Measurements from ENCODE around the gene MYO9A. TPM values are rescaled to one million over a fixed set of nuclear protein-coding genes. Genes with fewer than 3 reads are reported as not detected.

MYO9A gene
- total and polyA plus RNA-seq, 2 donors (not counting 1 experiment from before 2014, with no cell fraction given): 6.2 to 66.1 TPM

- ChIA-PET CTCF (interaction anchor here (0.9 kb wide), 1 partner anchor 45 kb away, joined by 3 read pairs; no protein-coding TSS in a partner anchor), POLR2A (no interaction called here)
- Histone ChIP-seq H3K79me2 (ENCODE audit: control insufficient read depth, insufficient read depth, low read length) (peaks cover 11% of the 10 kb centered on the region), H4K20me1 (ENCODE audit: control insufficient read depth, insufficient read depth, low read length, poor library complexity, severe bottlenecking) (no peaks in the 10 kb centered on the region), H3K4me3 (ENCODE audit: control extremely low read depth in 1 of 5, extremely low read depth in 1 of 5, insufficient read depth in 1 of 5, low read depth in 2 of 5, low read length in 4 of 5) (no peak overlapping the region), H3K9ac (ENCODE audit: low read length) (no peak overlapping the region), H3K4me2 (replicated peaks; ENCODE audit: low read depth, low read length, poor library complexity, severe bottlenecking) (no peak overlapping the region), H3K27me3 (replicated peaks in 1 of 4; ENCODE audit: control extremely low read depth in 1 of 4, control insufficient read depth in 3 of 4, insufficient read depth in 4 of 4, low read length in 3 of 4) (no peaks in the 10 kb centered on the region), H2AFZ (ENCODE audit: insufficient read depth, low read depth, low read length, poor library complexity, severe bottlenecking) (no peak overlapping the region), H3K4me1 (ENCODE audit: control insufficient read depth in 2 of 2, insufficient read depth in 2 of 2, low read length in 2 of 2) (no peaks in the 10 kb centered on the region), H3K9me3 (ENCODE audit: control extremely low read depth in 1 of 3, control insufficient read depth in 2 of 3, insufficient read depth in 1 of 3, low read length in 2 of 3) (peaks cover 0 to 11% (median 3%) of the 10 kb centered on the region in 3 donors), H3K27ac (ENCODE audit: low read length in 2 of 2) (no peak overlapping the region), H3K36me3 (replicated peaks in 1 of 2; ENCODE audit: control extremely low read depth in 1 of 2, control insufficient read depth in 1 of 2, extremely low read depth in 1 of 2, insufficient read depth in 2 of 2, low read length in 1 of 2) (peaks cover 3 to 4% of the 10 kb centered on the region in 2 experiments)
- TF ChIP-seq CTCF (IDR thresholded peaks at IDR 0.05): no peak
- no peak for TF ChIP-seq EZH2 (IDR thresholded peaks at IDR 0.05; ENCODE audit: borderline replicate concordance, insufficient read depth, low read depth, low read length, poor library complexity, severe bottlenecking)
- Mint-ChIP-seq H3K9me3 (ENCODE audit: insufficient read depth) (no peaks in the 10 kb centered on the region), H3K27me3 (no peaks in the 10 kb centered on the region), H3K27ac (no peak overlapping the region), H3K4me3 (no peak overlapping the region), H3K4me1 (no peaks in the 10 kb centered on the region)
- intact Hi-C loops (cut with micrococcal nuclease): no loop called here
- ATAC-seq (ENCODE audit: low read depth) (no peak), DNase-seq (no peak)
- WGBS (ENCODE audit: insufficient coverage): no CpG with 5 or more reads among the region's 1 CpG
Observed at GRCh38 chr15:72034351-72034750, 83.6 kb downstream of the MYO9A start.

- Mint-ChIP-seq H3K27me3 (no peaks in the 10 kb centered on the region), H3K27ac (no peak overlapping the region), H3K9me3 (ENCODE audit: insufficient read depth) (no peaks in the 10 kb centered on the region), H3K4me1 (no peaks in the 10 kb centered on the region), H3K4me3 (no peak overlapping the region)
- ChIA-PET POLR2A (no interaction called here), CTCF (interaction anchor here (0.9 kb wide), 1 partner anchor 44 kb away, joined by 3 read pairs; no protein-coding TSS in a partner anchor)
- no peak overlapping the region for H2AFZ ChIP-seq (ENCODE audit: insufficient read depth, low read depth, low read length, poor library complexity, severe bottlenecking)
- H3K79me2 ChIP-seq (ENCODE audit: control insufficient read depth, insufficient read depth, low read length): peaks cover 11% of the 10 kb centered on the region
- H3K4me1 ChIP-seq (ENCODE audit: control insufficient read depth in 2 of 2, insufficient read depth in 2 of 2, low read length in 2 of 2): no peaks in the 10 kb centered on the region
- no peak overlapping the region for H3K27ac ChIP-seq (ENCODE audit: low read length in 2 of 2)
- DNase-seq (no peak), ATAC-seq (ENCODE audit: low read depth) (no peak)
- H3K27me3 ChIP-seq (replicated peaks in 1 of 4; ENCODE audit: control extremely low read depth in 1 of 4, control insufficient read depth in 3 of 4, insufficient read depth in 4 of 4, low read length in 3 of 4): no peaks in the 10 kb centered on the region
- H3K36me3 ChIP-seq (replicated peaks in 1 of 2; ENCODE audit: control extremely low read depth in 1 of 2, control insufficient read depth in 1 of 2, extremely low read depth in 1 of 2, insufficient read depth in 2 of 2, low read length in 1 of 2): peaks cover 4 to 5% of the 10 kb centered on the region in 2 experiments
- no peaks in the 10 kb centered on the region for H4K20me1 ChIP-seq (ENCODE audit: control insufficient read depth, insufficient read depth, low read length, poor library complexity, severe bottlenecking)
- WGBS (ENCODE audit: insufficient coverage): 97% methylated on average over 6 of the region's 7 CpGs
- H3K9ac ChIP-seq (ENCODE audit: low read length): no peak overlapping the region
- TF ChIP-seq CTCF (IDR thresholded peaks at IDR 0.05) (no peak), EZH2 (IDR thresholded peaks at IDR 0.05; ENCODE audit: borderline replicate concordance, insufficient read depth, low read depth, low read length, poor library complexity, severe bottlenecking) (no peak)
- intact Hi-C loops (cut with micrococcal nuclease): no loop called here
- H3K4me2 ChIP-seq (replicated peaks; ENCODE audit: low read depth, low read length, poor library complexity, severe bottlenecking): no peak overlapping the region
- H3K9me3 ChIP-seq (ENCODE audit: control extremely low read depth in 1 of 3, control insufficient read depth in 2 of 3, insufficient read depth in 1 of 3, low read length in 2 of 3): peaks cover 0 to 11% (median 3%) of the 10 kb centered on the region in 3 donors
- no peak overlapping the region for H3K4me3 ChIP-seq (ENCODE audit: control extremely low read depth in 1 of 5, extremely low read depth in 1 of 5, insufficient read depth in 1 of 5, low read depth in 2 of 5, low read length in 4 of 5)
Observed at GRCh38 chr15:72033711-72034110, 84.2 kb downstream of the MYO9A start.

Measured in B cell (primary cell).